HG02571 (cell line): Measurements from ENCODE around the gene UBALD2.
"Not testable (repeated sequence)": the region's sequence is repeated elsewhere in the genome, so short reads cannot be mapped to it uniquely, and the experiment has no call there.

Experiments
- ATAC-seq: cut with Tn5 transposase; IDR thresholded peaks from one replicate; pipeline ENCODE4 v1.9.1; 2021; ENCODE audit warnings: mild to moderate bottlenecking, moderate library complexity; ENCODE audit not compliant: unreplicated experiment

The UBALD2 gene

GRCh38 chr17:76243826-76244679, 21.1 kb upstream of the UBALD2 start:
- no peak for ATAC-seq

- not testable (repeated sequence) for ATAC-seq
Observed at GRCh38 chr17:76244721-76245120, 20.4 kb upstream of the UBALD2 start.

GRCh38 chr17:76246080-76247066, 18.8 kb upstream of the UBALD2 start:
- ATAC-seq = peak; percentile 89

GRCh38 chr17:76247304-76247703, 17.8 kb upstream of the UBALD2 start:
- ATAC-seq = no peak

GRCh38 chr17:76248013-76248782, 16.9 kb upstream of the UBALD2 start:
- no peak for ATAC-seq

GRCh38 chr17:76250141-76250540, 15.0 kb upstream of the UBALD2 start:
- no peak for ATAC-seq

- no peak for ATAC-seq
Observed at GRCh38 chr17:76251478-76252039, 13.6 kb upstream of the UBALD2 start.

- no peak for ATAC-seq
Observed at GRCh38 chr17:76252040-76252954, 12.9 kb upstream of the UBALD2 start.

- not testable (repeated sequence) for ATAC-seq
Observed at GRCh38 chr17:76252967-76253766, 12.0 kb upstream of the UBALD2 start.

- no peak for ATAC-seq
Observed at GRCh38 chr17:76253841-76254240, 11.3 kb upstream of the UBALD2 start.

- ATAC-seq = no peak
Observed at GRCh38 chr17:76254275-76254674, 10.9 kb upstream of the UBALD2 start.

- ATAC-seq = no peak
Observed at GRCh38 chr17:76255801-76256429, 9.2 kb upstream of the UBALD2 start.

GRCh38 chr17:76256430-76257050, 8.6 kb upstream of the UBALD2 start:
- not testable (repeated sequence) for ATAC-seq

- ATAC-seq = no peak
Observed at GRCh38 chr17:76260220-76260619, 4.9 kb upstream of the UBALD2 start.

GRCh38 chr17:76260669-76261068, 4.5 kb upstream of the UBALD2 start:
- no peak for ATAC-seq

- ATAC-seq = no peak
Observed at GRCh38 chr17:76261421-76262215, 3.5 kb upstream of the UBALD2 start.
